Ramos (cell line): ENCODE data around the gene SRA1.

Source experiments
- in situ Hi-C: fragments of 300-500 bp; cut with MboI; formaldehyde crosslinking; loops from one replicate; pipeline ENCODE4 v1.14.3; 2022; ENCODE audit warnings: low sequenced_read_pairs; ENCODE audit not compliant: unreplicated experiment

SRA1 gene

GRCh38 chr5:140573683-140574082 is 16.4 kb upstream of the SRA1 start:
- in situ Hi-C loops: no loop called here

GRCh38 chr5:140571105-140571504 is 13.8 kb upstream of the SRA1 start:
- in situ Hi-C loops: no loop called here

- in situ Hi-C loops: no loop called here
Measured at GRCh38 chr5:140570488-140570887, 13.2 kb upstream of the SRA1 start.

GRCh38 chr5:140570058-140570457 is 12.8 kb upstream of the SRA1 start:
- in situ Hi-C loops: no loop called here

GRCh38 chr5:140569197-140569596 is 11.9 kb upstream of the SRA1 start:
- in situ Hi-C loops: no loop called here

- in situ Hi-C loops: no loop called here
Measured at GRCh38 chr5:140568443-140569063, 11.3 kb upstream of the SRA1 start.

- in situ Hi-C loops: no loop called here
Measured at GRCh38 chr5:140567871-140568270, 10.6 kb upstream of the SRA1 start.

GRCh38 chr5:140567136-140567818 is 10.0 kb upstream of the SRA1 start:
- in situ Hi-C loops: no loop called here

- in situ Hi-C loops: no loop called here
Measured at GRCh38 chr5:140566665-140567064, 9.4 kb upstream of the SRA1 start.

GRCh38 chr5:140565780-140566095 is 8.5 kb upstream of the SRA1 start:
- in situ Hi-C loops: no loop called here

GRCh38 chr5:140565024-140565779 is 7.9 kb upstream of the SRA1 start:
- in situ Hi-C loops: no loop called here

- in situ Hi-C loops: no loop called here
Measured at GRCh38 chr5:140564196-140565023, 7.1 kb upstream of the SRA1 start, which contains the start of the genes APBB3 and SLC35A4. APBB3 (minus strand) TSS chr5:140564598; CDS start chr5:140564245, 353 bp downstream. SLC35A4 (plus strand) TSS chr5:140564828; CDS start chr5:140567170, 2,342 bp downstream.

GRCh38 chr5:140563596-140563995 is 6.3 kb upstream of the SRA1 start:
- in situ Hi-C loops: no loop called here

- in situ Hi-C loops: no loop called here
Measured at GRCh38 chr5:140561753-140562523, 4.7 kb upstream of the SRA1 start.

- in situ Hi-C loops: no loop called here
Measured at GRCh38 chr5:140560227-140560626, 3.0 kb upstream of the SRA1 start.

GRCh38 chr5:140558542-140558941 is 1.3 kb upstream of the SRA1 start:
- in situ Hi-C loops: no loop called here

GRCh38 chr5:140557965-140558364 is 692 bp upstream of the SRA1 start:
- in situ Hi-C loops: no loop called here

- in situ Hi-C loops: no loop called here
Measured at GRCh38 chr5:140556438-140556837, 835 bp downstream of the SRA1 start.

- in situ Hi-C loops: no loop called here
Measured at GRCh38 chr5:140555747-140556312, 1.4 kb downstream of the SRA1 start.
